Endothelial cell of umbilical vein (primary cell): ENCODE results near the gene DPH2. TPM values are rescaled to one million over a fixed set of nuclear protein-coding genes. Genes with fewer than 3 reads are reported as not detected.

ENCODE experiments used
- BruUV-seq: library from RNA; stranded (reverse); fragments of 400-500 nt; replicated peaks from 2 replicates; lab custom pipeline; 2021; lab: Mats Ljungman, UMichigan
- CTCF ChIA-PET: fragments of 300-600, 350-600 bp; sonication (Branson Sonifier 250); formaldehyde crosslinking; loops from one replicate; lab custom pipeline; 2021; ENCODE audit warnings: antibody characterized with exemption, inconsistent platforms; lab: Charles Lee
- POLR2A ChIA-PET: fragments of 300-600, 350-600 bp; sonication (Branson Sonifier 250); formaldehyde crosslinking; loops from one replicate; lab custom pipeline; 2021; ENCODE audit warnings: antibody characterized with exemption, inconsistent platforms; lab: Charles Lee
- DNase-seq: peaks from one replicate; pipeline ENCODE4 v3.0.0-alpha.2; 2011; ENCODE audit warnings: low read depth, low spot score
- FAIRE-seq: peaks from 2 replicates; lab custom pipeline; 2011; peaks lifted over from hg19 to GRCh38; lab: Jason Lieb, UNC
- H2AFZ ChIP-seq: 2 replicates; pipeline ENCODE4 v1.6.0; 2012; ENCODE audit warnings: low read depth, low read length, control low read depth, inconsistent platforms
- H3K27ac ChIP-seq: 2 replicates; pipeline ENCODE4 v1.5.1; 2011; ENCODE audit warnings: low read depth, mild to moderate bottlenecking, control low read depth, low read length, moderate library complexity; ENCODE audit not compliant: insufficient read depth
- H3K27me3 ChIP-seq, 2 experiments: 2 replicates each; pipeline versions ENCODE4 v1.6.0 to v1.6.1; 2011; ENCODE audit warnings: low read length in 2 of 2, mixed read lengths in 1 of 2; ENCODE audit not compliant: control insufficient read depth in 2 of 2, insufficient read depth in 2 of 2
- H3K36me3 ChIP-seq, 2 experiments: 2 replicates in 1 of 2; 3 replicates in 1 of 2; pipeline ENCODE4 v1.5.1; 2011; ENCODE audit warnings: low read length in 2 of 2, mild to moderate bottlenecking in 1 of 2, moderate library complexity in 1 of 2; ENCODE audit not compliant: control insufficient read depth in 2 of 2, insufficient read depth in 2 of 2; ENCODE audit errors: extremely low read depth in 1 of 2
- H3K4me1 ChIP-seq: 3 replicates; pipeline ENCODE4 v1.5.1; 2011; ENCODE audit warnings: mild to moderate bottlenecking, low read length; ENCODE audit not compliant: control insufficient read depth, insufficient read depth; ENCODE audit errors: extremely low read depth
- H3K4me2 ChIP-seq: 2 replicates; pipeline ENCODE4 v1.6.1; 2011; ENCODE audit warnings: low read length, control low read depth, mixed read lengths; ENCODE audit not compliant: insufficient read depth
- H3K4me3 ChIP-seq, 3 experiments: fragments of 200-600 bp in 1 of 3; sonication (generic), shearing (Covaris generic) in 1 of 3; replicated peaks in 1 of 3; 2 replicates each; pipeline ENCODE4 v1.5.1; 2011 to 2016; ENCODE audit warnings: control low read depth in 3 of 3, low read length in 3 of 3, mild to moderate bottlenecking in 2 of 3, inconsistent platforms in 1 of 3, low read depth in 1 of 3, moderate library complexity in 1 of 3; ENCODE audit not compliant: insufficient read depth in 1 of 3
- H3K79me2 ChIP-seq: 2 replicates; pipeline ENCODE4 v1.6.0; 2012; ENCODE audit warnings: low read length, inconsistent platforms; ENCODE audit not compliant: control insufficient read depth, insufficient read depth
- H3K9ac ChIP-seq: replicated peaks from 2 replicates; pipeline ENCODE3; 2011; ENCODE audit warnings: low read length, control low read depth; ENCODE audit not compliant: insufficient read depth; ENCODE audit errors: extremely low read depth
- H3K9me1 ChIP-seq: replicated peaks from 3 replicates; pipeline ENCODE4 v1.6.0; 2011; ENCODE audit warnings: mild to moderate bottlenecking, low read length; ENCODE audit not compliant: control insufficient read depth, insufficient read depth; ENCODE audit errors: extremely low read depth
- H3K9me3 ChIP-seq: replicated peaks from 2 replicates; pipeline ENCODE4 v1.5.1; 2012; ENCODE audit warnings: low read length, inconsistent platforms; ENCODE audit not compliant: control insufficient read depth, insufficient read depth
- H4K20me1 ChIP-seq: replicated peaks from 2 replicates; pipeline ENCODE3; 2011; ENCODE audit warnings: mild to moderate bottlenecking, low read length; ENCODE audit not compliant: control insufficient read depth, insufficient read depth; ENCODE audit errors: extremely low read depth
- EZH2 ChIP-seq: IDR thresholded peaks from 2 replicates; pipeline ENCODE4 v1.6.1; 2012; ENCODE audit warnings: borderline replicate concordance, low read depth, mild to moderate bottlenecking, moderate library complexity, low read length, inconsistent platforms; ENCODE audit not compliant: severe bottlenecking
- FOS ChIP-seq: IDR thresholded peaks from 2 replicates; pipeline ENCODE4 v1.6.1; 2011; ENCODE audit warnings: mild to moderate bottlenecking, low read length, moderate library complexity, borderline replicate concordance; ENCODE audit not compliant: insufficient read depth
- GATA2 ChIP-seq: IDR thresholded peaks from 2 replicates; pipeline ENCODE4 v1.7.0; 2011; ENCODE audit warnings: low read depth, mild to moderate bottlenecking, moderate library complexity, mixed read lengths, low read length; ENCODE audit not compliant: insufficient read length, insufficient read depth
- JUN ChIP-seq: IDR thresholded peaks from 2 replicates; pipeline ENCODE4 v1.6.1; 2011; ENCODE audit warnings: borderline replicate concordance, low read depth; ENCODE audit not compliant: insufficient read length, insufficient read depth
- MAX ChIP-seq: IDR thresholded peaks from 2 replicates; pipeline ENCODE4 v1.6.1; 2011; ENCODE audit not compliant: insufficient read depth, insufficient read length
- MYC ChIP-seq: IDR thresholded peaks from one replicate; pipeline ENCODE4 v1.6.1; 2011; ENCODE audit warnings: mild to moderate bottlenecking, low read depth, low read length
- POLR2A ChIP-seq: IDR thresholded peaks from 2 replicates; pipeline ENCODE4 v1.6.1; 2012; ENCODE audit warnings: low read depth, mild to moderate bottlenecking, control low read depth, low read length
- POLR2AphosphoS5 ChIP-seq: IDR thresholded peaks from 2 replicates; pipeline ENCODE4 v1.6.1; 2012; ENCODE audit warnings: low read depth, mild to moderate bottlenecking, control low read depth, low read length, moderate library complexity; ENCODE audit not compliant: insufficient read depth
- dilution Hi-C: fragments of 300-500 bp; cut with MboI; formaldehyde crosslinking; loops from one replicate; pipeline ENCODE4 v1.15.0; 2019; ENCODE audit warnings: low sequenced_read_pairs; ENCODE audit not compliant: extremely low pct_ligation_motif_present
- intact Hi-C: fragments of 100-400 bp; cut with micrococcal nuclease; formaldehyde crosslinking; loops from one replicate; pipeline ENCODE4 v1.10.0; 2022
- polyA plus RNA-seq, 4 experiments: library from polyadenylated mRNA; depleted of rRNA in 3 of 4; stranded (reverse) in 3 of 4; unstranded in 1 of 4; fragments of >200 nt; gene quantifications; 2 replicates each; pipeline versions ENCODE4 v1.2.1 to v1.2.3, GENCODE V29; 2011 to 2012; ENCODE audit warnings: missing spikeins in 1 of 4
- total RNA-seq: library from RNA; stranded (reverse); gene quantifications from 2 replicates; pipeline ENCODE4 v1.2.3, GENCODE V29; 2021
- TF ChIP-seq, protein P1 (sequence below), 2 donors: IDR thresholded peaks; 1 replicate in 1 of 2; 2 replicates in 1 of 2; pipeline ENCODE4 v1.5.1; 2011; ENCODE audit warnings: low read length in 2 of 2, mild to moderate bottlenecking in 2 of 2, moderate library complexity in 2 of 2, control low read depth in 1 of 2, inconsistent platforms in 1 of 2, low read depth in 1 of 2; ENCODE audit not compliant: insufficient read depth in 1 of 2; ENCODE audit errors: extremely low read depth in 1 of 2

The DPH2 gene
- total and polyA plus RNA-seq, 2 donors (not counting 3 experiments of a cell fraction or from before 2014, with no cell fraction given), result 28.1 to 59.1 TPM

- H3K4me1 ChIP-seq, result peaks cover 31% of the 10 kb centered on the region
These were observed 8.4 kb downstream of the DPH2 start for GRCh38 chr1:43978264-43978550.

More at GRCh38 chr1:43978264-43978550, 8.4 kb downstream of the DPH2 start:
- POLR2A ChIA-PET, result no interaction called here
- no peak for DNase-seq
- no peaks in the 10 kb centered on the region for H4K20me1 ChIP-seq
- H3K9me1 ChIP-seq, result no peaks in the 10 kb centered on the region
- no peak for TF ChIP-seq MYC
- TF ChIP-seq JUN, result no peak
- TF ChIP-seq EZH2, result no peak
- TF ChIP-seq FOS, result no peak
- no peak for TF ChIP-seq GATA2
- TF ChIP-seq POLR2A, result no peak
- TF ChIP-seq POLR2AphosphoS5, result no peak
- no peak for TF ChIP-seq MAX
- TF ChIP-seq, protein P1, sequence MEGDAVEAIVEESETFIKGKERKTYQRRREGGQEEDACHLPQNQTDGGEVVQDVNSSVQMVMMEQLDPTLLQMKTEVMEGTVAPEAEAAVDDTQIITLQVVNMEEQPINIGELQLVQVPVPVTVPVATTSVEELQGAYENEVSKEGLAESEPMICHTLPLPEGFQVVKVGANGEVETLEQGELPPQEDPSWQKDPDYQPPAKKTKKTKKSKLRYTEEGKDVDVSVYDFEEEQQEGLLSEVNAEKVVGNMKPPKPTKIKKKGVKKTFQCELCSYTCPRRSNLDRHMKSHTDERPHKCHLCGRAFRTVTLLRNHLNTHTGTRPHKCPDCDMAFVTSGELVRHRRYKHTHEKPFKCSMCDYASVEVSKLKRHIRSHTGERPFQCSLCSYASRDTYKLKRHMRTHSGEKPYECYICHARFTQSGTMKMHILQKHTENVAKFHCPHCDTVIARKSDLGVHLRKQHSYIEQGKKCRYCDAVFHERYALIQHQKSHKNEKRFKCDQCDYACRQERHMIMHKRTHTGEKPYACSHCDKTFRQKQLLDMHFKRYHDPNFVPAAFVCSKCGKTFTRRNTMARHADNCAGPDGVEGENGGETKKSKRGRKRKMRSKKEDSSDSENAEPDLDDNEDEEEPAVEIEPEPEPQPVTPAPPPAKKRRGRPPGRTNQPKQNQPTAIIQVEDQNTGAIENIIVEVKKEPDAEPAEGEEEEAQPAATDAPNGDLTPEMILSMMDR (IDR thresholded peaks at IDR 0.05; ENCODE audit: extremely low read depth in 1 of 2, insufficient read depth in 1 of 2, low read depth in 1 of 2, low read length in 2 of 2), result no peak
- dilution Hi-C loops (no loop called here), intact Hi-C loops (no loop called here)
- H3K36me3 ChIP-seq, result peaks cover 0 to 10% of the 10 kb centered on the region in 2 experiments
- H2AFZ ChIP-seq, result no peak overlapping the region
- no peak for FAIRE-seq
- CTCF ChIA-PET, result interaction anchor here (1.0 to 1.6 kb wide), 2 partner anchors 11 to 215 kb away, joined by 3 to 10 read pairs; no protein-coding TSS in a partner anchor
- no TSS peak for BruUV-seq
- peak overlapping the region in 1 of 3 experiments; percentile 54 for H3K4me3 ChIP-seq
- no peak overlapping the region for H3K27ac ChIP-seq
- no peaks in the 10 kb centered on the region for H3K27me3 ChIP-seq
- no peaks in the 10 kb centered on the region for H3K9me3 ChIP-seq
- no peak overlapping the region for H3K9ac ChIP-seq
- H3K79me2 ChIP-seq, result peaks cover 47% of the 10 kb centered on the region
- peak overlapping the region; percentile 54 for H3K4me2 ChIP-seq
